Activated CD4-positive, alpha-beta T cell treated with anti-CD3 and anti-CD28 coated beads for 48 hours (primary cell): ENCODE measurements around the gene SPOCK1.

Experiments used
- DNase-seq: peaks from one replicate; pipeline ENCODE4 v3.0.0-alpha.2; 2020

Gene SPOCK1

GRCh38 chr5:137054792-137055191 is 444.3 kb downstream of the SPOCK1 start:
- no peak for DNase-seq

- DNase-seq, result no peak
These were observed 444.8 kb downstream of the SPOCK1 start for GRCh38 chr5:137054335-137054734.

- no peak for DNase-seq
These were observed 448.0 kb downstream of the SPOCK1 start for GRCh38 chr5:137051161-137051560.

- DNase-seq, result no peak
These were observed 458.3 kb downstream of the SPOCK1 start for GRCh38 chr5:137040641-137041340.

GRCh38 chr5:137040024-137040423 is 459.1 kb downstream of the SPOCK1 start:
- DNase-seq, result no peak

- no peak for DNase-seq
These were observed 461.3 kb downstream of the SPOCK1 start for GRCh38 chr5:137037848-137038247.

- DNase-seq, result no peak
These were observed 462.5 kb downstream of the SPOCK1 start for GRCh38 chr5:137036640-137037039.

- no peak for DNase-seq
These were observed 463.6 kb downstream of the SPOCK1 start for GRCh38 chr5:137035480-137035878.

GRCh38 chr5:137034764-137035479 is 464.2 kb downstream of the SPOCK1 start:
- no peak for DNase-seq

- no peak for DNase-seq
These were observed 464.9 kb downstream of the SPOCK1 start for GRCh38 chr5:137034213-137034612.

GRCh38 chr5:137032929-137033328 is 466.2 kb downstream of the SPOCK1 start:
- no peak for DNase-seq

- no peak for DNase-seq
These were observed 471.4 kb downstream of the SPOCK1 start for GRCh38 chr5:137027758-137028157.

- no peak for DNase-seq
These were observed 472.8 kb downstream of the SPOCK1 start for GRCh38 chr5:137026296-137026695.

GRCh38 chr5:137024044-137024443 is 475.1 kb downstream of the SPOCK1 start:
- DNase-seq, result no peak

GRCh38 chr5:137023371-137023770 is 475.8 kb downstream of the SPOCK1 start:
- DNase-seq, result no peak

GRCh38 chr5:137022725-137023124 is 476.4 kb downstream of the SPOCK1 start:
- no peak for DNase-seq

GRCh38 chr5:137022043-137022442 is 477.1 kb downstream of the SPOCK1 start:
- no peak for DNase-seq

- DNase-seq, result no peak
These were observed 479.9 kb downstream of the SPOCK1 start for GRCh38 chr5:137019229-137019628.

- DNase-seq, result no peak
These were observed 482.3 kb downstream of the SPOCK1 start for GRCh38 chr5:137016783-137017324.

- DNase-seq, result no peak
These were observed 483.5 kb downstream of the SPOCK1 start for GRCh38 chr5:137015540-137016116.

GRCh38 chr5:137014731-137015130 is 484.4 kb downstream of the SPOCK1 start:
- DNase-seq, result no peak

GRCh38 chr5:137010226-137010625 is 488.9 kb downstream of the SPOCK1 start:
- DNase-seq, result no peak

GRCh38 chr5:137004279-137004678 is 494.8 kb downstream of the SPOCK1 start:
- no peak for DNase-seq

- DNase-seq, result no peak
These were observed 498.0 kb downstream of the SPOCK1 start for GRCh38 chr5:137001026-137001569.
